GM12874 (cell line): ENCODE data around the gene ITGB1BP1.

Experiments
- CTCF ChIP-seq: IDR thresholded peaks from 2 replicates; pipeline ENCODE4 v1.5.1; 2011; ENCODE audit warnings: low read depth, mild to moderate bottlenecking, control low read depth, low read length, moderate library complexity; ENCODE audit not compliant: insufficient read depth

The ITGB1BP1 gene

GRCh38 chr2:9380702-9381628 lies 42.4 kb downstream of the ITGB1BP1 start:
- no peak for TF ChIP-seq CTCF

DNA sequence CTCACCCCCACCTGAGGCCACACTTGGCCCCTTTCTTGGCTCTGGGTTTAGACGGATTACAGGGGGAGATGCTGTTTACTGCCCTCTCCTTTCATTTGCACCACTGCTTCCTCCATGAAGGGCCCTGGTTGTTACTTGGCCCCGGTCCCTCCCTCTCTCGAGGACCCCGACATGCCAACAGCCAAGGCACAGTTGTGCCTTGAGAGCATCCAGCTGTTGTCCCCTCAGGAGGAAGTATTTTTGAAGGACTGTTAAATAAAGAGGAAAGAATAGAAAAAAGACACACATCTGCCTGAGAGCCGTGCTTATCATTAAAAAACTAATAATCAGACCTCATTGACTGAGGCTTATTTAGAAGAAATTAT lies 44.0 kb downstream of the ITGB1BP1 start:
- TF ChIP-seq CTCF: no peak

GRCh38 chr2:9378433-9379390 lies 44.6 kb downstream of the ITGB1BP1 start:
- TF ChIP-seq CTCF: no peak

DNA sequence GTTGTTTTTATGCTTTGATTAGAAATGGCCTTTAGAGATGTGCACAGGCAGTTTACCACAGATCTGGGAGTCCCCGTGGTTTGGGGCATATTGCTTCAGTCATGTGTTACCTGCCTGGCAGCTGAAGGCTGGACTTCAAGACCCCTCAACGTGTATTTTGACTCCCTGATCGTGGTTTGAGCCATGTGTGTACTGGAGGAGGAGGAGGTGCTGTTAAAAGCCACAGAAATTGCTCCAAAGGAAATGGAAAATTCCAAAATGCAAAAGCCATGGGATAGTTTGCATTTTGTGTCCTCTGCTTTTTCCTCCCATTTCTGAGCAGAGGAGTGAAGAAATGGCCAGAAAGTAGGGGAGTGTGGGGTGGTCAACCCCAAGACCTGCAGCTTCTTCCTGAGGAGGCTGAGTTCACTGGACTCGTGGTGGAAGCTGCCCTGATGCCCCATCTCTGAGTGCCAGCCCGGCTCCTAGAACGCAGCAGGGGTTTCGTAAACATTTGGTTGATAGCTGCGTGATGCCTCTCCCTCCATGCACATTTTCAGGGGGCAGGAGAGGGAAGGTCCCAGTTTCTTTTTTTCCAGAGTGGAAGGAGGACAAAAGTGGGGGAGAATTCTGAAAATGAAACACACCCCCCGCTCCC lies 45.7 kb downstream of the ITGB1BP1 start:
- TF ChIP-seq CTCF: no peak

DNA sequence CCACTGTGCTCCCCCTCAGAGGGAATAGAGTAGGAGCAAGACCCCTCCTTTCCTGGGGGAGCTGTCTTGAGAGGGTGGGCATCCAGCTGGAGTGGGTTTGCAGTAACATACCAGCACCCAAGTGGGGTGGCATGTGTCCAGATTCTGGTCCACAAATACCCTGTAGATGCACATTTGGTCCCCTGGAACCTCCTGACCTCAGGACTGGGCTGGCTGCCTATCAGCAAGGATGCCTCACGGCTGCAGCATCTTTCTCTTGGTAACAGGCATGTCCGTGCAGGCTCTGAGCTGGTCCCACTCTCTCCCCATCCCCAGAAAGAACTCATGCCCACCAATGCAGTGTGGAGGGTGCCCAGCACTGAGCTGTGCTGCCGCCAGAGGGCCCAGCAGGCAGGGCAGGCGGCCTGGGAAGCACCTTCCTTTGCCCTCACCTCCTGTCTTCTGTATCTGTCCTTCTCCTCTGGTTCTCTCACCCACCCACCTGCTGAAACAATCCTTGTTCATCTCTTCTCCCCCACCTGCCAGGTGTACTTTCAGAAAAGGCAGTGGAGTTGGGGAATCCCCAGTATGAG lies 47.4 kb downstream of the ITGB1BP1 start:
- peak; percentile 26; the same call in 1 of the 2 replicates for TF ChIP-seq CTCF

GRCh38 chr2:9374071-9374730 lies 49.1 kb downstream of the ITGB1BP1 start:
- no peak for TF ChIP-seq CTCF
